PC-3 (cell line): ENCODE measurements around the gene KRT28.

Experiments used
- EZH2 ChIP-seq: fragments of 300-600 bp; sonication (generic); IDR thresholded peaks from one replicate; pipeline ENCODE4 v1.6.1; 2017; ENCODE audit warnings: antibody characterized with exemption, mild to moderate bottlenecking, low read length; ENCODE audit not compliant: unreplicated experiment
- TF ChIP-seq, protein P1 (sequence below): fragments of 300-600 bp; sonication (generic); conservative IDR thresholded peaks from 2 replicates; pipeline ENCODE4 v1.5.1; 2017; ENCODE audit warnings: antibody characterized with exemption, low read depth, mild to moderate bottlenecking, low read length

DNA sequence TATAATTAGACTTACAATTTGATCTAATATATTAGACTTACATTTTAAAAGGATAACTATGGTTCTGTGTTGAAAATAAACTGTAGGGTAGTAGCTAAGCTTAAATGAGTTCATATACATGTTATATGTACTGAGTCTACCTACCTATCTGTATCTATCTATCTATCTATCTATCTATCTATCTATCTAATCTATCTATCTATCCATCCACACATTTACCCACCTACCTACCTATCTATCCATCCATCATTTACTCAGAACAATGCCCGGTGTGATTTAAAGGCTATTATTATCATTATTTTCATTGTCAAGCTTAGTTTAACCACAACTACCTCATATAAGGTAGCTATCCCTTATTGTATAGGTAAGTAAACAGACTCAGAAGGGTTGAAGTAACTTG lies 15.6 kb upstream of the KRT28 start:
- no peak for TF ChIP-seq EZH2
- TF ChIP-seq, protein P1, sequence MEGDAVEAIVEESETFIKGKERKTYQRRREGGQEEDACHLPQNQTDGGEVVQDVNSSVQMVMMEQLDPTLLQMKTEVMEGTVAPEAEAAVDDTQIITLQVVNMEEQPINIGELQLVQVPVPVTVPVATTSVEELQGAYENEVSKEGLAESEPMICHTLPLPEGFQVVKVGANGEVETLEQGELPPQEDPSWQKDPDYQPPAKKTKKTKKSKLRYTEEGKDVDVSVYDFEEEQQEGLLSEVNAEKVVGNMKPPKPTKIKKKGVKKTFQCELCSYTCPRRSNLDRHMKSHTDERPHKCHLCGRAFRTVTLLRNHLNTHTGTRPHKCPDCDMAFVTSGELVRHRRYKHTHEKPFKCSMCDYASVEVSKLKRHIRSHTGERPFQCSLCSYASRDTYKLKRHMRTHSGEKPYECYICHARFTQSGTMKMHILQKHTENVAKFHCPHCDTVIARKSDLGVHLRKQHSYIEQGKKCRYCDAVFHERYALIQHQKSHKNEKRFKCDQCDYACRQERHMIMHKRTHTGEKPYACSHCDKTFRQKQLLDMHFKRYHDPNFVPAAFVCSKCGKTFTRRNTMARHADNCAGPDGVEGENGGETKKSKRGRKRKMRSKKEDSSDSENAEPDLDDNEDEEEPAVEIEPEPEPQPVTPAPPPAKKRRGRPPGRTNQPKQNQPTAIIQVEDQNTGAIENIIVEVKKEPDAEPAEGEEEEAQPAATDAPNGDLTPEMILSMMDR, result no peak
